ENCODE measurements around the gene ANKRD63.

DNA sequence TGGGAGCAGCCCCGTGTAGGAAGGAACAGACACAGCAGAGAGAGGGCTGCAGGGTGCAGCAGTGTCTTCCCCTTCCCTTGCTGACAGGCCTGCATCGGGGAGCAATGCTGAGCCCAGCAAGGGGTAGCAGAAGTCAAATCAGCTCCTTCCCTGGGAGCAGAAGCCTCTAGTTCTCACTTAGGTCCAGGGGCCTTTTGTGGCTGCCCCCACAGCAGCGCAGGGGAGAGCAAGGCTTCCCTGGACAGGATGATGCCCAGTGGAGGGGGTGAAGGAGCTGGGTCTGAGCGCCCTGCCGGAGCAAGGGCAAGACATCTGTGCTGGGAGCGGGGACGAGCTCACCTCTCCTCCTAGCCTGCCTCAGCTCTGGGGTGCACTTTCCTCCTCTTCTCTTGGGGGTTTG is 24.0 kb upstream of the ANKRD63 start:
- no peak for TF ChIP-seq CTCF (IDR thresholded peaks at IDR 0.05)
- TF ChIP-seq EP300 (IDR thresholded peaks at IDR 0.05; ENCODE audit: borderline replicate concordance in 1 of 2, low read depth in 1 of 2, low read length in 1 of 2), result no peak

Measured in SK-N-SH (cell line).